Psoas muscle (tissue), 8 donors: ENCODE measurements around the gene PEDS1. TPM values are rescaled to one million over a fixed set of nuclear protein-coding genes. Genes with fewer than 3 reads are reported as not detected.

ENCODE experiments used
- ATAC-seq, 4 donors: fragments of 200-7000 bp; cut with Tn5 transposase; one replicate each; pipeline ENCODE4 v1.9.1; 2020; ENCODE audit warnings: moderate library complexity in 3 of 4, mild to moderate bottlenecking in 2 of 4
- DNase-seq, 2 donors: peaks; one replicate each; pipeline ENCODE4 v3.0.0-alpha.2; 2020
- H3K27ac ChIP-seq: fragments of 200-600 bp; one replicate; pipeline ENCODE4 v1.8.0; 2022
- H3K27me3 ChIP-seq, 3 donors: fragments of 200-600 bp in 1 of 3; one replicate each; pipeline versions ENCODE4 v1.6.1 to v1.8.0; 2013 to 2022; ENCODE audit warnings: low read length in 2 of 3, mild to moderate bottlenecking in 2 of 3, moderate library complexity in 1 of 3; ENCODE audit not compliant: insufficient read depth in 3 of 3
- H3K36me3 ChIP-seq, 2 donors: fragments of 200-600 bp in 1 of 2; one replicate each; pipeline versions ENCODE4 v1.6.1 to v1.8.0; 2013 to 2022; ENCODE audit warnings: low read depth in 1 of 2, mild to moderate bottlenecking in 1 of 2, moderate library complexity in 1 of 2; ENCODE audit not compliant: insufficient read depth in 1 of 2
- H3K4me1 ChIP-seq: fragments of 200-600 bp; one replicate; pipeline ENCODE4 v1.8.0; 2022
- H3K4me3 ChIP-seq: fragments of 200-600 bp; one replicate; pipeline ENCODE4 v1.8.0; 2022; ENCODE audit warnings: mild to moderate bottlenecking
- H3K9me3 ChIP-seq: fragments of 200-600 bp; one replicate; pipeline ENCODE4 v1.8.0; 2022
- WGBS, 3 donors: extraction: QIAGEN DNeasy Blood & Tissue Kit; methylation state at CpG; one replicate each; pipeline versions ENCODE4 v1.1.6 to v1.1.7; 2013; 5-methylcytosine and 5-hydroxymethylcytosine counted together
- intact Hi-C, 2 donors: fragments of 100-400 bp; cut with DNase I; formaldehyde crosslinking; loops; one replicate each; pipeline versions ENCODE4 v1.11.0 to v1.14.2; 2022
- polyA plus RNA-seq, 3 donors: library from polyadenylated mRNA; stranded (reverse); fragments of 200-250 nt; gene quantifications; one replicate each; pipeline ENCODE4 v1.2.3, GENCODE V29; 2013
- total RNA-seq, 4 donors: library from RNA; stranded (reverse); fragmentation: NEBNext Ultra II Directional in 2 of 4; extraction: Animal tissue kit (Norgen Biotek cat#: 25700) in 2 of 4; gene quantifications; one replicate each; pipeline versions ENCODE4 v1.2.1 to v1.2.4, GENCODE V29; 2021 to 2023
- TF ChIP-seq, protein P1 (sequence below): fragments of 200-600 bp; IDR thresholded peaks from one replicate; pipeline ENCODE4 v1.8.0; 2022; ENCODE audit warnings: antibody characterized with exemption
- donor health status: healthy with polysubstance abuse.
- donor health status: DM: no; HTN: no; CAD: no; lungs with moderate emphysema.
- donor health status: Bipolar disorder and iron deficiency.
- donor health status: healthy.
- donor health status: DM: yes; HTN: yes; CAD: no.
- donor health status: DM: no; HTN: no; CAD: no.
- donor health status: DM: no; HTN: no; CAD: no.
- donor health status: DM: yes; HTN: yes; CAD: no.

The PEDS1 gene
- total and polyA plus RNA-seq, 7 donors: 17.5 to 59.2 (median 40.2) TPM

DNA sequence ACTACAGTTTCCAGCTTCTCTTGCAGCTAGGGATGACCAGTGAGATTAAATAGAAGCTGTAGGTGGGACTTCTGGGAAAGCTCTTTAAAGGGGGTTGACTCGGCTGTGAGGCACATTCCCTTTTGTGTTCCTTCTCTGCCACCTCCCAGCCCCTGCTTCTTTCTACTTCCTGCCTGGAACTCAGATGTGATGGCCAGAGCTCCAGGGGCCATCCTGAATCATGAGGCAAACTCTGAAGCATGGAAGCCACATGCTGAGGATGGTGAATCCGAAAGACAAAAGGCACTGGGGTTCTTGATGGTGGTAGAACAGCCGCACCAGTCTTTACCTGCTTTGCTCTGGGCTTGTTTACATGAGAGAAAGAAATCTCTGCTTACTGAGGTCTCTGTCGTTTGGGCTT lies 46.2 kb upstream of the PEDS1 start:
- H3K9me3 ChIP-seq: no peaks in the 10 kb centered on the region
- ATAC-seq (no peak), DNase-seq (no peak)
- H3K4me1 ChIP-seq: peaks cover 6% of the 10 kb centered on the region
- TF ChIP-seq, protein P1, sequence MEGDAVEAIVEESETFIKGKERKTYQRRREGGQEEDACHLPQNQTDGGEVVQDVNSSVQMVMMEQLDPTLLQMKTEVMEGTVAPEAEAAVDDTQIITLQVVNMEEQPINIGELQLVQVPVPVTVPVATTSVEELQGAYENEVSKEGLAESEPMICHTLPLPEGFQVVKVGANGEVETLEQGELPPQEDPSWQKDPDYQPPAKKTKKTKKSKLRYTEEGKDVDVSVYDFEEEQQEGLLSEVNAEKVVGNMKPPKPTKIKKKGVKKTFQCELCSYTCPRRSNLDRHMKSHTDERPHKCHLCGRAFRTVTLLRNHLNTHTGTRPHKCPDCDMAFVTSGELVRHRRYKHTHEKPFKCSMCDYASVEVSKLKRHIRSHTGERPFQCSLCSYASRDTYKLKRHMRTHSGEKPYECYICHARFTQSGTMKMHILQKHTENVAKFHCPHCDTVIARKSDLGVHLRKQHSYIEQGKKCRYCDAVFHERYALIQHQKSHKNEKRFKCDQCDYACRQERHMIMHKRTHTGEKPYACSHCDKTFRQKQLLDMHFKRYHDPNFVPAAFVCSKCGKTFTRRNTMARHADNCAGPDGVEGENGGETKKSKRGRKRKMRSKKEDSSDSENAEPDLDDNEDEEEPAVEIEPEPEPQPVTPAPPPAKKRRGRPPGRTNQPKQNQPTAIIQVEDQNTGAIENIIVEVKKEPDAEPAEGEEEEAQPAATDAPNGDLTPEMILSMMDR: no peak
- no peaks in the 10 kb centered on the region for H3K27me3 ChIP-seq
- no peak overlapping the region for H3K4me3 ChIP-seq
- 67 to 81% (median 77%) methylated on average over 4 of the region's 4 CpGs for WGBS, 3 donors
- no peaks in the 10 kb centered on the region for H3K36me3 ChIP-seq
- H3K27ac ChIP-seq: peak overlapping the region; percentile 72
- intact Hi-C loops: loop anchor here (5.0 kb wide), 1 partner anchor 78 kb away; no protein-coding TSS in a partner anchor

DNA sequence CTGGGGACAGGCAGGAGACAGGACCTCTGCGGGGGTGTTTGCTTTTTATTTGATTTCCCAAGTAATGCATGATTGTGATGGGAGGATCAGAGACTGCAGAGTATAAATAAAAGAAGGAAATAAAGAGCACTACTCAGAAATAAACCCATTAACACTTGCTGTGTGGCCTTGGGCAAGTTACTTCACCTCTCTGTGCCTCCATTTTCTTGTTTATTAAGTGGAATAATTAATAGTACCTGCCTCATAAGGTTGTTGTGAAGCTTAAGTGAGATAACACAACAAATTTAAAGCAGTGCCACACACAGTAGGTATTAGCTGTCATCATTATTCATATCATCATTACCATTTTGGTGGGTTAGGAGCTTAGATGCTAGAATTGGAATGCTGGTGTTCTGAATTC lies 45.2 kb upstream of the PEDS1 start:
- TF ChIP-seq, protein P1: no peak

DNA sequence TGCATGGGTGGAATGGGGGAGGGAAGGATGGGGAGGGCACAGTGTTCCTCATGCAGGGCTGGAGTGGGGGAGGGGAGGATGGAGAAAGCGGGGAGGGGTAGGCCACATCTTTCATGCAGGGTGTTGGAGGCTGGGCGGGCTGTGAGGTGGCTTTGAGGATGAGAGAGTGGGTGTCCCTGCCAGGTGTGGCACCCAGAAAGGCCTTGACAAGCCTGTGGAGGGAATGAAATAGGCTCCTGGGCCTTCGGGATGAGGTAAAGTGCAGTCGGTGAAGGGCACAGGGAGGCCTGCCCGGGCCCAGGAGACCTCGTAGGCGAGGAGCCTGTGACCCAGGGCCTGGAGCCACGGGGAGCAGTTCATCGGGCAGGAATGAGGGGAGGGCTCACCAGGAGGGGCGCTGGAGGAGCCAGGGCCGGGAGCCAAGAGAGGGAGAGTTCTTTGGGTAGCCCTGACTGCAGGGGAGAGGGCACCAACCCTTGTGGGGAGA lies 44.7 kb upstream of the PEDS1 start:
- intact Hi-C loops: loop anchor here in 1 of 2 donors (5.0 kb wide), 1 partner anchor 79 kb away; no protein-coding TSS in a partner anchor
- no peak overlapping the region for H3K4me3 ChIP-seq
- H3K27ac ChIP-seq: no peak overlapping the region
- H3K9me3 ChIP-seq: no peaks in the 10 kb centered on the region
- TF ChIP-seq, protein P1: no peak
- DNase-seq: no peak
- WGBS, 3 donors: 38 to 48% (median 47%) methylated on average over 11 of the region's 11 CpGs
- no peaks in the 10 kb centered on the region for H3K27me3 ChIP-seq
- no peak for ATAC-seq
- H3K4me1 ChIP-seq: peaks cover 6% of the 10 kb centered on the region
- peaks cover 0 to under 1% of the 10 kb centered on the region in 2 donors for H3K36me3 ChIP-seq

More for the DNA sequence above, 45.2 kb upstream of the PEDS1 start:
- no peaks in the 10 kb centered on the region for H3K36me3 ChIP-seq
- peaks cover 6% of the 10 kb centered on the region for H3K4me1 ChIP-seq
- DNase-seq (no peak), ATAC-seq (no peak)
- no peak overlapping the region for H3K27ac ChIP-seq
- no peaks in the 10 kb centered on the region for H3K9me3 ChIP-seq
- 88 to 100% (median 89%) methylated on average over 1 of the region's 1 CpG for WGBS, 3 donors
- intact Hi-C loops: loop anchor here in 1 of 2 donors (5.0 kb wide), 1 partner anchor 79 kb away; no protein-coding TSS in a partner anchor
- no peak overlapping the region for H3K4me3 ChIP-seq
- no peaks in the 10 kb centered on the region for H3K27me3 ChIP-seq

- ATAC-seq (no peak), DNase-seq (no peak)
- Histone ChIP-seq H3K9me3 (no peaks in the 10 kb centered on the region), H3K4me3 (no peak overlapping the region), H3K27ac (peak overlapping the region; percentile 34), H3K27me3 (no peaks in the 10 kb centered on the region), H3K36me3 (peaks cover 0 to 6% of the 10 kb centered on the region in 2 donors), H3K4me1 (peaks cover 6% of the 10 kb centered on the region)
- intact Hi-C loops: loop anchor here in 1 of 2 donors (5.0 kb wide), 1 partner anchor 80 kb away; no protein-coding TSS in a partner anchor
- 78 to 90% (median 89%) methylated on average over 9 to 10 of the region's 10 CpGs for WGBS, 3 donors
- TF ChIP-seq, protein P1: no peak
These were observed 44.1 kb upstream of the PEDS1 start for GRCh38 chr20:50197463-50198179.
